HEK293 (cell line): ENCODE measurements around the gene CRYBA4.

Experiments used
- CTCF ChIA-PET: fragments of 350-600 bp; formaldehyde crosslinking; extraction: SDS; loops from one replicate; lab custom pipeline; 2021; ENCODE audit warnings: antibody characterized with exemption; lab: Yijun Ruan, JAX
- POLR2A ChIA-PET: fragments of 300-600 bp; formaldehyde crosslinking; extraction: SDS; loops from one replicate; lab custom pipeline; 2020; ENCODE audit warnings: antibody characterized with exemption, inconsistent platforms; lab: Yijun Ruan, JAX
- H3K27ac ChIP-seq: fragments of 200-500 bp; sonication (Bioruptor generic); 2 replicates; pipeline ENCODE4 v1.5.1; 2014; ENCODE audit warnings: low read depth, low read length, control low read depth, inconsistent platforms; ENCODE audit errors: extremely low read depth
- H3K36me3 ChIP-seq, 2 experiments: fragments of 200-500 bp in 1 of 2; sonication (Bioruptor generic) in 1 of 2; 1 replicate in 1 of 2; 2 replicates in 1 of 2; pipeline ENCODE4 v1.5.1; 2014 to 2017; ENCODE audit warnings: inconsistent platforms in 2 of 2, low read length in 2 of 2; ENCODE audit not compliant: control insufficient read depth in 2 of 2, insufficient read depth in 1 of 2
- H3K4me1 ChIP-seq: fragments of 200-500 bp; sonication (Bioruptor generic); 2 replicates; pipeline ENCODE4 v1.5.1; 2014; ENCODE audit warnings: mild to moderate bottlenecking, low read length, inconsistent platforms; ENCODE audit not compliant: control insufficient read depth, insufficient read depth
- H3K4me3 ChIP-seq: 2 replicates; pipeline ENCODE4 v1.5.1; 2011; ENCODE audit warnings: low read depth, mild to moderate bottlenecking, control low read depth, low read length, moderate library complexity
- H3K9me3 ChIP-seq: fragments of 200-500 bp; sonication (Bioruptor generic); 2 replicates; pipeline ENCODE4 v1.5.1; 2014; ENCODE audit warnings: low read depth, low read length, inconsistent platforms; ENCODE audit not compliant: control insufficient read depth, insufficient read depth
- EGR2 ChIP-seq: fragments of 450-650 bp; formaldehyde crosslinking; IDR thresholded peaks from 2 replicates; pipeline ENCODE4 v1.5.1; 2016; ENCODE audit warnings: low read depth, missing biosample characterization, missing genetic modification characterization
- KLF1 ChIP-seq: fragments of 450-650 bp; formaldehyde crosslinking; IDR thresholded peaks from 2 replicates; pipeline ENCODE4 v1.5.1; 2016; ENCODE audit warnings: missing biosample characterization, missing genetic modification characterization
- PBX3 ChIP-seq: sonication (generic); formaldehyde crosslinking; IDR thresholded peaks from 2 replicates; pipeline ENCODE4 v1.8.1; 2022; ENCODE audit warnings: mild to moderate bottlenecking, moderate library complexity, missing genetic modification reagents
- RBAK ChIP-seq: fragments of 450-650 bp; formaldehyde crosslinking; IDR thresholded peaks from 2 replicates; pipeline ENCODE4 v1.5.1; 2016; ENCODE audit warnings: missing biosample characterization, missing genetic modification characterization
- SALL2 ChIP-seq: fragments of 450-650 bp; formaldehyde crosslinking; IDR thresholded peaks from 2 replicates; pipeline ENCODE4 v1.5.0; 2017; ENCODE audit warnings: missing biosample characterization, mild to moderate bottlenecking, missing genetic modification characterization, borderline replicate concordance
- SCRT1 ChIP-seq: fragments of 450-650 bp; formaldehyde crosslinking; IDR thresholded peaks from 2 replicates; pipeline ENCODE4 v1.5.1; 2016; ENCODE audit warnings: missing biosample characterization, missing genetic modification characterization, borderline replicate concordance
- TCF7L2 ChIP-seq: IDR thresholded peaks from 2 replicates; pipeline ENCODE4 v1.6.1; 2011; ENCODE audit warnings: low read depth, mild to moderate bottlenecking, inconsistent platforms, low read length, moderate library complexity, borderline replicate concordance
- TRIM28 ChIP-seq: IDR thresholded peaks from 2 replicates; pipeline ENCODE4 v1.6.1; 2011; ENCODE audit warnings: low read length, control low read depth, borderline replicate concordance
- YY1 ChIP-seq: fragments of 450-650 bp; formaldehyde crosslinking; IDR thresholded peaks from 2 replicates; pipeline ENCODE4 v1.5.1; 2018; ENCODE audit warnings: missing biosample characterization, missing genetic modification characterization
- ZBTB17 ChIP-seq: fragments of 450-650 bp; formaldehyde crosslinking; IDR thresholded peaks from 2 replicates; pipeline ENCODE4 v1.5.1; 2016; ENCODE audit warnings: missing biosample characterization, missing genetic modification characterization
- ZBTB20 ChIP-seq: fragments of 450-650 bp; formaldehyde crosslinking; IDR thresholded peaks from 2 replicates; pipeline ENCODE4 v1.5.1; 2016; ENCODE audit warnings: missing biosample characterization, missing genetic modification characterization
- ZBTB6 ChIP-seq: fragments of 450-650 bp; formaldehyde crosslinking; IDR thresholded peaks from 2 replicates; pipeline ENCODE4 v1.5.1; 2017; ENCODE audit warnings: missing biosample characterization, missing genetic modification characterization
- ZEB2 ChIP-seq: fragments of 450-650 bp; formaldehyde crosslinking; IDR thresholded peaks from 2 replicates; pipeline ENCODE4 v1.5.1; 2016; ENCODE audit warnings: missing biosample characterization, missing genetic modification characterization
- ZFP3 ChIP-seq: fragments of 450-650 bp; formaldehyde crosslinking; IDR thresholded peaks from 2 replicates; pipeline ENCODE4 v1.5.1; 2016; ENCODE audit warnings: low read depth, missing biosample characterization, missing genetic modification characterization
- ZNF112 ChIP-seq: fragments of 450-650 bp; formaldehyde crosslinking; IDR thresholded peaks from 2 replicates; pipeline ENCODE4 v1.5.0; 2017; ENCODE audit warnings: missing biosample characterization, missing genetic modification characterization
- ZNF146 ChIP-seq: fragments of 450-650 bp; formaldehyde crosslinking; IDR thresholded peaks from 2 replicates; pipeline ENCODE4 v1.5.1; 2016; ENCODE audit warnings: missing biosample characterization, missing genetic modification characterization
- ZNF223 ChIP-seq: fragments of 450-650 bp; formaldehyde crosslinking; IDR thresholded peaks from 2 replicates; pipeline ENCODE4 v1.5.1; 2016; ENCODE audit warnings: missing biosample characterization, missing genetic modification characterization
- ZNF239 ChIP-seq: fragments of 450-650 bp; formaldehyde crosslinking; IDR thresholded peaks from 2 replicates; pipeline ENCODE4 v1.5.1; 2016; ENCODE audit warnings: missing biosample characterization, missing genetic modification characterization
- ZNF530 ChIP-seq: fragments of 450-650 bp; formaldehyde crosslinking; IDR thresholded peaks from 2 replicates; pipeline ENCODE4 v1.5.1; 2016; ENCODE audit warnings: low read depth, missing biosample characterization, missing genetic modification characterization
- ZNF560 ChIP-seq: fragments of 450-650 bp; formaldehyde crosslinking; IDR thresholded peaks from 2 replicates; pipeline ENCODE4 v1.5.1; 2017; ENCODE audit warnings: missing biosample characterization, missing genetic modification characterization, borderline replicate concordance
- ZNF585B ChIP-seq: fragments of 450-650 bp; formaldehyde crosslinking; IDR thresholded peaks from 2 replicates; pipeline ENCODE4 v1.5.1; 2016; ENCODE audit warnings: missing biosample characterization, missing genetic modification characterization
- ZNF645 ChIP-seq: fragments of 450-650 bp; formaldehyde crosslinking; IDR thresholded peaks from 2 replicates; pipeline ENCODE4; 2016; ENCODE audit warnings: missing biosample characterization, missing genetic modification characterization
- ZNF654 ChIP-seq: fragments of 450-650 bp; formaldehyde crosslinking; IDR thresholded peaks from 2 replicates; pipeline ENCODE4 v1.5.1; 2016; ENCODE audit warnings: low read depth, missing biosample characterization, missing genetic modification characterization
- ZNF658 ChIP-seq: fragments of 450-650 bp; formaldehyde crosslinking; IDR thresholded peaks from 2 replicates; pipeline ENCODE4; 2016; ENCODE audit warnings: missing biosample characterization, missing genetic modification characterization
- ZNF76 ChIP-seq: fragments of 450-650 bp; formaldehyde crosslinking; IDR thresholded peaks from 2 replicates; pipeline ENCODE4; 2016; ENCODE audit warnings: low read depth, missing biosample characterization, missing genetic modification characterization, borderline replicate concordance
- ZSCAN30 ChIP-seq: fragments of 450-650 bp; IDR thresholded peaks from 2 replicates; pipeline ENCODE4 v1.5.1; 2018; ENCODE audit warnings: missing biosample characterization, mild to moderate bottlenecking, missing genetic modification characterization, moderate library complexity

The CRYBA4 gene

DNA sequence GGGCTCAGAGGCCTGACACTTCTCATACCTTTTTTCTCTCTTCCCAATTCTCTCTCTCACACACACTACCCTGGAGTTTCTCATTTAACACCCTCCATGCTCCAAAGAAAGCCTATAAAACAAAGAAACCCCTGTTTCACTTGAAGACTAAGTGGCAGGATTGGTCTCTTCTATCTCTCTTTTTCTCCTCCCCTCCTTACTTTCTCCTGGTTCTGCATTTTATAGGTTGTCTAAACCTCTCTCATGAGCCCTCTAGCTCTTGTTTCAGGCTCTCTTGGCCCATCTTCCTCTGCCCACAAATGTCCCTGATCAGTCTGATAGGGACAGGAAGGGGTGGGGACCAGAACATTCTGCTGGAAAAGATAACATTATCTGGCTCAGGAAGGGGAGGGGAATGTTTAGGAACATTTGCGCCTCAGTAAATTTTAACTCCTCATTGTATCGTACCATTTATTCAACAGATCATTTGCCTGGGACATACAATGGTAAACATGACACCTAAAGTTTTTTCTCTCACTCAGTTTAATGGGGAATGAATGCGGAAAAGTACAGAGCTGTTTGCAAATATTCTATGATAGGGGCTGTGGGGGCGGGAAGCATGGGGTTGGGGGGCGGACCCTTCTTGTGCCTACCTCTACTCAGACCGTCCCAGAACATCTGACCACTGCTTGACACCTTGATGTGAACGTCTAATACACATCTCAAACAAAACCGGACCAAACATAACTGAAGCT, 10.8 kb downstream of the CRYBA4 start:
- H3K9me3 ChIP-seq, result no peaks in the 10 kb centered on the region
- ChIA-PET POLR2A (no interaction called here), CTCF (interaction anchor here (0.5 to 0.6 kb wide), 2 partner anchors 18 to 236 kb away, joined by 3 read pairs; no protein-coding TSS in a partner anchor)
- H3K4me1 ChIP-seq, result no peaks in the 10 kb centered on the region
- TF ChIP-seq SALL2 (tag by site-specific recombination) (no peak), TCF7L2 (no peak), ZBTB17 (no peak), PBX3 (CRISPR knock-in tag) (no peak), ZNF146 (tag by site-specific recombination) (no peak), YY1 (tag by site-specific recombination) (no peak), ZNF223 (no peak), ZSCAN30 (no peak)
- H3K27ac ChIP-seq, result no peak overlapping the region
- no peak overlapping the region for H3K4me3 ChIP-seq
- H3K36me3 ChIP-seq, result no peaks in the 10 kb centered on the region

DNA sequence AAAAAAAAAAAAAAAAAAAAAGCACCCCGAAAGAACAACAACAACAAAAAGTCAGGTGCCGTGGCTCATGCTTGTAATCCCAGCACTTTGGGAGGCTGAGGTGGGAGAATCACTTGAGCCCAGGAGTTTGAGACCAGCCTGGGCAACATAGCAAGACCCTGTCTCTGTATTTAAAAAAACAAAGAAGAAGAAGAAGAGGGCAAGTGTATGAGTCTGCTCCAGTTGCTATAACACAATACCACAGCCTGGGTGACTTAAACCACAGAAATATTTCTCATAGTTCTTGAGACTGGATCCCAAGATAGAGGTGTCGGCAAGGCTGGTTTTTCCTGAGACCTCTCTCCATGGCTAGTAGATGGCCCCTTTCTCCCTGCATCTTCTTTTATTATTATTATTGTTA, 12.4 kb downstream of the CRYBA4 start:
- H3K9me3 ChIP-seq, result no peaks in the 10 kb centered on the region
- no peaks in the 10 kb centered on the region for H3K4me1 ChIP-seq
- no peaks in the 10 kb centered on the region for H3K36me3 ChIP-seq
- TF ChIP-seq ZNF560 (tag by site-specific recombination) (no peak), SCRT1 (no peak)
- TF ChIP-seq, all 188 proteins: peak for 0
- ChIA-PET POLR2A (no interaction called here), CTCF (no interaction called here)
- H3K27ac ChIP-seq, result no peak overlapping the region
- H3K4me3 ChIP-seq, result no peak overlapping the region

DNA sequence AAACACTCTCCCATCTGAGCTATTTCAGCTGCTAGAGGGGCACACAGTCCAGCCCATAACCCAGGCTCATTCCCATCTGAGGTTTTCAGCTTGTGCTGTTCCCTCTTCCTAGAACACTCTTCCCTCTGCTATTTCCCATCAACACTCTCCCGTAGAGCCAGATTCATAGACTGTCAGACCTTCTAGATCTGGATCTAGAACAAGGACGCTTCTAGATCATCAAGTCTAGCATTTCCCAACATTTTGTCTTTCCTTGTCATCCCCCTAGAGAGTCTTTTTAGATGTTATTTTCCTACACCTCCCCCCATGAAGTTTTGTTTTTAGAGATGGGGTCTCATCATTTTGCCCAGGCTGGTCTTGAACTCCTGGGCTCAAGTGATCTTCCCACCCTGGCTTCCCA, 13.4 kb downstream of the CRYBA4 start:
- no peak overlapping the region for H3K27ac ChIP-seq
- POLR2A ChIA-PET, result no interaction called here
- H3K9me3 ChIP-seq, result no peaks in the 10 kb centered on the region
- no peaks in the 10 kb centered on the region for H3K36me3 ChIP-seq
- CTCF ChIA-PET, result no interaction called here
- H3K4me3 ChIP-seq, result no peak overlapping the region
- TF ChIP-seq TRIM28 (no peak), ZNF585B (no peak), ZBTB6 (tag by site-specific recombination) (no peak), ZNF76 (no peak), ZNF239 (tag by site-specific recombination) (no peak), EGR2 (tag by site-specific recombination) (no peak), ZNF658 (no peak), ZNF645 (tag by site-specific recombination) (no peak), ZNF530 (no peak), ZBTB20 (no peak), ZNF112 (tag by site-specific recombination) (no peak), ZEB2 (no peak), RBAK (no peak), KLF1 (tag by site-specific recombination) (no peak), ZNF654 (tag by site-specific recombination) (no peak), ZFP3 (tag by site-specific recombination) (no peak)
- no peaks in the 10 kb centered on the region for H3K4me1 ChIP-seq
